GM21360 (cell line): Measurements from ENCODE around the gene PITPNC1.
"Not testable (repeated sequence)": the region's sequence is repeated elsewhere in the genome, so short reads cannot be mapped to it uniquely, and the experiment has no call there.

Source experiments
- ATAC-seq: cut with Tn5 transposase; IDR thresholded peaks from one replicate; pipeline ENCODE4 v1.9.1; 2021; ENCODE audit warnings: mild to moderate bottlenecking, moderate library complexity; ENCODE audit not compliant: unreplicated experiment

PITPNC1 gene

DNA sequence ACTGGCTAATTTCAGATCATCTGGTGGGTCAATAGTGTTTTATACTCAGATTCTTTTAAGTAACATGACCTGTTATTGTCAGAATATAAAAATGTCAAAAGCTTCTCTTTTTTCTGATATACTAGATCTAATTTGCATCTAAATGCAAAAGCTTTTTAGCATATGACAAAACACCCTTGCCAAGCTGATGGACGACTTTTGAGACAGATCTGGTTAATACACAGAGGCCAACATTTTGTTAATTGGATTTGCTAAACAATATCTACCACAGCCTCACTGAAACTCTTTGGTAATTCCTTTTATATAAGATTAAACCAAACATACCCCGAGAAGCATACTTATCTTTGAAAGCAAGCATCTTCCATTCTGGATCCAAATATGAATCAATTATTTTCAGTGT, 330.4 kb downstream of the PITPNC1 start:
- ATAC-seq = no peak

DNA sequence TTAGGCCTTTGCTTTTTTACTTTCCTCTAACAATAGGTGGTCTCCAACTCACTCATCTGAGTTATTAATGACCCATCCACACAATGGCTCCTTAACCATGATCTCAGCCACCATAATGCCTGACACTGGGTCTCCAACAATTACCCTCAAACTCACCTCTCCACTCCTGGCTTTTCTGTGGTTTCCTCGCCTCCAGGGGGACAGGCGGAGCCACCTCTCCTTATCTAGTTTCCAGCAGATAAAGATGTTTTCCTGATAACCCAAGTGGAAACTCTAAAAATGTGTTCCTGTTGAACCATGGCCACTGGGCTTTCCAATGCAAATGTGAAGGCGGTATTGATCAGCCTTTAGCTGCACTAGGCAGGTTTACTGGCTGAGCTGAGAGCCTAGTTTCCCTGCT, 331.3 kb downstream of the PITPNC1 start:
- ATAC-seq = no peak

DNA sequence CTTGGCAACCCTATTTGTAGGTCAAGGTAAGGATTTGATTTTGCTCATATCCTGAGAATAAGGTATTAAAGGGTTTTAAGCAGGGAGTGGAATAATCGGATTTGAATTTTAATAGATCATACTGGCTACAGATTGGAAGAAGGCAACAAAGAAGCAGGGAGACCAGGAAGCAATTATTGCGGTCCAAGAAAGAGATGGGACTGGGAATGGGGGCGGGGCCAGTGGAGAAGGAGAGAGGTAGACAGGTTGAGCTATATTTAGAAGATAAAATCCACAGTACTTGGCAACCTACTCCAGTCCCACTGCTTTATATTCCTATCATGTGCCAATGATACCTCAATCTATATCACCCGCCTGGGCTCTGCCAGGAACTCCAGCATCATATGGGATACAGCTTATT, 334.8 kb downstream of the PITPNC1 start:
- no peak for ATAC-seq

DNA sequence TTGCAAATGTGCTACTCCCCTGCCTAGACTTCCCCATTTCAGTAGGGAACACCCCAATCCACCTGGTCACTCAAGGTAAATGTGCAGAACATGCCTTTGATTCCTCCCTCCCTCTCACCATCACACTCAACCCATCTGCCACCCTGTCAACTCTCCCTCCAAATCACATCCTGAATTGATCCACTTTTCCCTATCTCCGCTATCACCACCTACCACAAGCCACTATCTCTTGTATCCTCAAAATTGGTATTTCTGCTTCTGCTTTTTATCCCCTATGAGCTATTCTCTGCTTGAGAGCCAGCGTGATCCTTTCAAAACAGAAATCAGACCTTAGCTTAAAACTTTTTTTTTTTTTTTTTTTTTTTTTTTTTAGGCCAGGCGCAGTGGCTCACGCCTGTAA, 335.3 kb downstream of the PITPNC1 start:
- ATAC-seq = no peak

DNA sequence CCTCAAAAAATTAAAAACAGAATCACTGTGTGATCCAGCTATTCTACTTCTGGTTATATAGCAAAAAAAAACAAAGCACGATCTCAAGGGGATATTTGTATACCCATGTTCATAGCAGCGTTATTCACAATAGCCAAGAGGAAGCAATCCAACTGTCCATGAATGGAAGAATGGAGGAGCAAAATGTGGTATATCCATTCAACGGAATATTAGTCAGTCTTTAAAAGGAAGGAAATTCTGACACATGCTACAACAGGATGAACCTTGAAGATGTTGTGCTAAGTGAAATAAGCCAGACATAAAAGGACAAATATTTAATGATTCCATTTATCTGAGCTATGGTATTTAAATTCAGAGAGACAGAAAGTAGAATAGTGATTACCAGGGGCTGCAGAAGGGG, 336.1 kb downstream of the PITPNC1 start:
- no peak for ATAC-seq

DNA sequence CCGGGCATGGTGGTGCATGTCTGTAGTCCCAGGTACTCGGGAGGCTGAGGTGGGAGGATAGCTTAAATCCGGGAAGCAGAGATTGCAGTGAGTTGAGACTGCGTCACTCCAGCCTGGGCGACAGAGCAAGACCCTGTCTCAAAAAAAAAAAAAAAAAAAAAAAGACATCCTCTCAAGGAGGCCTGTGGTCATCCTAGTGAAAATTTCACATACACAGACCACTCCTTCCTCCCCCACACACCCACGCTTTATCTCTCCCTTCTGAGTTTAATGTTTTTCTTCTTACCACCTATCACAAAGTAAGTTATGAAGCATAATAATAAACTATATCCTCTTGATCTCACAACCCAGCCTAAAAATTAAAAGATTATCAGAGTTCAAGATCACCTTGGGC, 339.3 kb downstream of the PITPNC1 start:
- no peak for ATAC-seq

DNA sequence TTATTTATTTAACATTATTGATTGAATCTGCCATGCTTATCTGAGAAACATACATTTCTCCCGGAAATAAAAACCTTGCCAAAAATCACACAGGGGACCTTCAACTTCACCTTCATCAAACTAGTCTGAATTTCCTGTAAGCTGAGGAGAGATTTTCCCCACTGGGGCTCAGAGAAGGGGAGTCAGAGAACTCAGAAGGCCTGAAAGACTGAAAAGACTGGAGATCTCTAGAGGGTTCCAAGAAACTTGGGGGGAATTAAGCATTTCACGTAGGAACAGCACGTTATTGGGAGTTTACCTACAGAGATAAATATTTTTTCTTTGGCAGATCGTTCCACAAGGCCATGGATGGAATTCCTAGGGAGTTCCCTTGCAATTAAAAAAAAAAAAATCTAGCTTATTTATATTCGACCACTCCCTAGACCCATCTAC, 340.1 kb downstream of the PITPNC1 start:
- no peak for ATAC-seq

DNA sequence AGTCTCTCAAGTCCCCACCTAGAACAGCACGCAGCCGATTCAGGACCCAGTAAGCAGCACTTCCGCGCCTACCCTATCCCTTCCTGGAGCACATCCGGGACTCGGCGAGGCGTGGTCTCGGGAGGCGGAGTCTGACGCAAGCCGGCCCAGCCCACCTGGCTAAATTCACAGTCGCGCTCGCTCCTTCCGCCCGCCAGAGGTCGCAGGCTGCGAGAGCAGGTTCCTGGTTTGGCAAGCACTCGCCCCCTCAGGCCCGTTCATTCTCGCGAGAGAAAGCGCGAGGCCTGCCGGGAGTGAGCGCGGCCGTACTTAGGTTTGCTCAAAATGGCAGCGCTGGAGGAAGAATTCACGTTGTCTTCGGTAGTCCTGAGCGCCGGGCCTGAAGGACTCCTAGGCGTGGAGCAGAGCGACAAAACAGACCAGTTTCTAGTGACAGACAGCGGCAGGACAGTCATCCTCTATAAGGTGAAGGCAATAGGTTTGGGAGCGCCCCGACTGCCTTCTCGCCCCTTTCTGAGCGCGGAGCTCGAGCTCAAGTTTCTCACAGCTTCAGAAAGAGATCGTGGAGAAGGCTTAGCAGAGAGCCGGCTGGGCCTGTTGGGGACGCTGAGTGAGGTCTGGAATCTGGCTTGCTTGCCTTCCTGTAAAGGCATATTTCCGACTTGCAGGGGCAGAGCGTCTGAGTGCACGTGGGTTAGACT, 340.7 kb downstream of the PITPNC1 start, which contains the start of gene NOL11:
Gene NOL11 (plus strand): TSS at position 313 of the 701 bp plus-strand sequence. CDS start 12 bp downstream, at position 325.
- ATAC-seq = peak; percentile 96

DNA sequence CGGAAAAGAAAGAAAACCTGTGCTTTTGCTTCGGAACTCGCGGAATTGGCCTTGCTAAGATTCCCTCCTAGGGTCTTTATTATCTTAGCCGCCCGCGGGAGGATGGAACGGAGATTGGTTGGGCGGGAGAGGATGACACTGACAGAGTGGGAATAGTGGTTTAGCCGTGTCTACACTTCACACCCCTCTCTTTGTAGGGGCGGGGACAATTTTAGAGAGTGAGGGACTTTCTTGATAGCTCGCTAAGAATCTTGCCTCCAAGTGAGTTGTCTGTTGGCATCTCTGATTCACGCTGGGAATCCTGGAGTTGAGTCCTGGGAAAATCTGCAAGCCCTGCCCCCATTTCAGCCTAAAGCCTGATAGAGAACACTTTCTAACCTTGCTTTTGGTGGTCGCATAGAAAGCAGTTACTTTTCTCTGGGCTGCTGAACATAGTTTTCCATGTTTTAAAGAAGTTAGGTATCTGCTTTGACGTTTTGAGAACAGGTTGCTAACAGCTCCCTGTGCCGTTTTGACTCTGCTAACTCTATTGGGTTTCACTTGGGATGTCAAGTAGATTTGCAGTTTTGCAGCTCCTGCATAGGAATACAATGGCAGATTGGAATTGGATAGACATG, 341.4 kb downstream of the PITPNC1 start:
- peak; percentile 7 for ATAC-seq

DNA sequence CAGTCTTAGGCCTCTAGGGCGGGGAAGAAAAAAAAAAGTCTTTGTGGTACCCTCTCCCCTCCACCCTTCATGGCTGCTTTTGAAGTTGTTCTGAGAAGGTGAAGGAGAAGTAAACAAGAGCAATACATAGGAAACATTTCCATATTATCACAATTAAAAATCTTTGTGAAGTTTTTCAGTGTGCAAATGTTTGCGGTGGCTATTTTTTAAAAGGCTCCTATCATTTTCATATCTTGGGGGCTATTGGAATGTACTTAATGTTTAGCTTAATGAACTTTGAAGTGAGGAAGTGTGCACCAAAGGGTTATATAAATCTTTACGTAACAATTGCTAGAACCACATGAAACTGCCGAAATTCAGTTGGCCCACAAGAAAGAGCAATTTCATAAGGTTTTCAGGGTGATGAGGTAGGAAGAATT, 348.3 kb downstream of the PITPNC1 start:
- ATAC-seq = no peak

DNA sequence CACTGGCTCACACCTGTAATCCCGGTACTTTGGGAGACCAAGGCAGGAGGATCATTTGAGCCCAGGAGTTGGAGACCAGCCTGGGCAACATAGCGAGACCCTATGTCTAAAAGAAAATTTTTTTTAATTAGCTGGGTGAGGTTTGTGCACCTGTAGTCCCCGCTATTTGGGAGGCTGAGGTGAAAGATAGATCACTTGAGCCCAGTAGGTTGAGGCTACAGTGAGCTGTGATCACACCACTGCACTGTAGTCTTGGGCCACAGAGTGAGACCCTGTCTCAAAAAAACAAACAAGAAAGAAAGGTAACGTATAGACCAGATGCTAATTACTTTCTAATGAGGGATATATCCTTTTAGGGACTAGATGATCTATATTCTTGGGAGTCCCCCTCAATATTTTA, 348.7 kb downstream of the PITPNC1 start:
- no peak for ATAC-seq

DNA sequence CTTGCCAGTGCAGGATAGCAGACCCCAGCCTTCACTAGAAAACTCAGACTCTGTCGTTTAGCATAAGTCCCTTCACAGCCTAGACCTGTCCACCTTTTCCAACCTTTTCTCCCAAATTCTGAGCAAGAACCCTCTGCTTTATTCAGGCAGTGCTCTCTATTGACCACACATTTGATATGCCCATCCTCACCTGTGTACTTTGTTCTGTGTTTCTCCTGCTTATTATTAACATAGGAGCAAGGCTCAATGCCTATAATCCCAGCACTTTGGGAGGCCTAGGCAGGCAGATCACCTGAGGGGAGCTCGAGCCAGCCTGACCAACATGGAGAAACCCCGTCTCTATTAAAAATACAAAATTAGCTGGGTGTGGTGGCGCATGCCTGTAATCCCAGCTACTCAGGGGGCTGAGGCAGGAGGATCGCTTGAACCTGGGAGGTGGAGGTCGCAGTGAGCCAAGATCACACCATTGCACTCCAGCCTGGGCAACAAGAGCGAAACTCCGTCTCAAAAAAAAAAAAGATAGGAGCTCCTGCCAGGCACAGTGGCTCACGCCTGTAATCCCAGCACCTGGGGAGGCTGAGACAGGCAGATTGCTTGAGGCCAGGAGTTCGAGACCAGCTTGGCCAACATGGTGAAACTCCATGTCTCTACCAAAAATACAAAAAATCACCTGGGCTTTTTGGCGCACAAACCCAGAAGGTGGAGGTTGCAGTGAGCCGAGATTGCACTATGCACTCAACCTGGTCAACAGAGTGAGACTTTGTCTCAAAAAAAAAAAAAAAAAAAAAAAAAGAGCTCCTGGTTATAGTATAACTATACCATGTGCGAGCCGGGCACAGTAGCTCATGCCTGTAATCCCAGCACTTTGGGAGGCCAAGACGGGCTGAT, 350.3 kb downstream of the PITPNC1 start:
- not testable (repeated sequence) for ATAC-seq

DNA sequence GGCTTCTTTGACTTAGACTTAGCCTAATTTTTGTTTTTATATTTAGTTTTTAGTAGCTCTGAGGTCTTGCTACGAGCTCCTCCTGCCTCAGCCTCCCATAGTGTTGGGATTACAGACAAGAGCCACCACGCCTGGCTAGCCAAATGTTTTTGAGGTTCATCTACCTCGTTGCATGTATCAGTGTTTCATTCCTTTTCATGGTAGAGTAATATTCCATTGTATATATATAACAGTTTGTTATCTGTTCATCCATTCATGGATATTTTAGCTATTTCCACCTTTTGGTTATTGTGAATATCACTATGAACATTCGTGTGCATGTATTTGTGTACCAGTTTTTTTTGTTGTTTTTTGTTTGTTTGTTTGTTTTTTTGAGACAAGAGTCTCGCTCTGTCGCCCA, 352.8 kb downstream of the PITPNC1 start:
- ATAC-seq = no peak

DNA sequence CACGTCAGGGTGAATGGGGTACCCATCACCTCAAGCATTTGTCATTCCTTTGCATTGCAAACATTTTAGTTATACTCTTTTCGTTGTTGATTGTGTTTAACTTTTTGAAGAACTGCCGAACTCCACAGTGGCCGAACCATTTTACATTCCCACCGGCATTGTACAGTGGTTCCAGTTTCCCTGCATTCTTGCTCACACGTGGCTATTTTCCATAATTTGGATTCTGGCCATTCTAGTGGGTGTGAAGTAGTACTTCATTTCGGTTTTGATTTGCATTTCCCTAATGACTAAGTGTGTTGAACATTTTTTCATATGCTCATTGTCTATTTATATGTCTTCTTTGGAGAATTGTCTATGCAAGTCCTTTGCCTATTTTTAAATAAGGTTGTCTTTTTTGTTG, 353.6 kb downstream of the PITPNC1 start:
- no peak for ATAC-seq

DNA sequence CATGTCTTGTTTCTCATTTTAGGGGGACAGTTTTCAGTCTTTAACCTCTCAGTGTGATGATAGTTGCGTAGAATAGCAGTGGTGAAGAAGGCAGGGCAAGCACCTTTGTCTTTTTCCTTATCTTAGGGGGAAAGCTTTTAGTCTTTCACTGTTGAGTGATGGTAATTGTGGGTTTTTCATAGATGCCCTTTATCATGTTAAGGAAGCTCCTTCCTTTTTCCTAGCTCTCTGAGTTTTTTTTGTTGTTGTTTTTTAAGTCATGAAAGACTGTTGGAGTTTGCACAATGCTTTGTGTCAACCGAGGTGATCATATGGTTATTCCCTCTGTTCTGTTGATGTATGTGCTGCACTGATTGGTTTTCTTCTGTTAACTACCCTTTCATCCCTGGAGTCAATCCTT, 356.4 kb downstream of the PITPNC1 start:
- no peak for ATAC-seq

DNA sequence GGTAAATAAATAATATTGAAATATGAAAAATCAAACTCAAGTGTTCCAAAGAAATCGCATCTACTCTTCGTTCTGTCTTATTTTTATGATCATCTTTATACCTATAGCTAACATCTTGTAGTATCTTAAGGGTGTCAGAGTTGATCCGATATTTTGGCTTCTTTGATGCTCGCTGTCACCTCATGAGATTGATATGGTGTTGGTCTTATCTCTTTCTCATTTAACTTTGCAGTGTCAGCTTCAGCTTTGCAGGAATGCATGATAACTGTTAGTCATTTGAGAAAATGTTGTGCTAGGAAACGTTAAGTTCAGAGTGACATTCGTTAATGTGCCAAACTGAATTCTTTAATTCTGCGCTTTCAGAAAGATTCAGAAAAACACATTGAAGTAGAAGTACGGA, 360.1 kb downstream of the PITPNC1 start:
- no peak for ATAC-seq

DNA sequence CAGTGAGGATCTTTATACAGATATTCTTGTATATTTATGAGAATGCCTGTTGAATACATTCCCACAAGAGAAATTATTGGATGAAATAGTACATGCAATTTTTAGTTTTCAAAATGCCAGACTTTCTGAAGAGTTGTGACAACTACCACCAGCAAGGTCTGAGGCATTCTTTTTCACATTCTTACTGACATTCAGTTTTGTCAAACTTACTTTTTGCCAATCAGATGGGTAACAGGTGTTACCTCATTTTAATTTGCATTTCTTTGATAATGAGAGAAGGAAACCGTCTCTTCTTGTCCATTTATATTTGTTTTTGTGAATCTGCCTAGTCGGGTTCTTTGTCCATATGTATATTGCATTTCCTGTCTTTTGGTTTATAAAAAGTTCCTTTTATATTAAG, 364.9 kb downstream of the PITPNC1 start:
- ATAC-seq = no peak
